Endothelial cell of umbilical vein (primary cell): ENCODE results near the gene DPH7.

Experiments used
- EZH2 ChIP-seq: IDR thresholded peaks from 2 replicates; pipeline ENCODE4 v1.6.1; 2012; ENCODE audit warnings: borderline replicate concordance, low read depth, mild to moderate bottlenecking, moderate library complexity, low read length, inconsistent platforms; ENCODE audit not compliant: severe bottlenecking
- GATA2 ChIP-seq: IDR thresholded peaks from 2 replicates; pipeline ENCODE4 v1.7.0; 2011; ENCODE audit warnings: low read depth, mild to moderate bottlenecking, moderate library complexity, mixed read lengths, low read length; ENCODE audit not compliant: insufficient read length, insufficient read depth
- MYC ChIP-seq: IDR thresholded peaks from one replicate; pipeline ENCODE4 v1.6.1; 2011; ENCODE audit warnings: mild to moderate bottlenecking, low read depth, low read length
- POLR2A ChIP-seq: IDR thresholded peaks from 2 replicates; pipeline ENCODE4 v1.6.1; 2012; ENCODE audit warnings: low read depth, mild to moderate bottlenecking, control low read depth, low read length
- POLR2AphosphoS5 ChIP-seq: IDR thresholded peaks from 2 replicates; pipeline ENCODE4 v1.6.1; 2012; ENCODE audit warnings: low read depth, mild to moderate bottlenecking, control low read depth, low read length, moderate library complexity; ENCODE audit not compliant: insufficient read depth
- TF ChIP-seq, protein P1 (sequence below), 2 donors: IDR thresholded peaks; 1 replicate in 1 of 2; 2 replicates in 1 of 2; pipeline ENCODE4 v1.5.1; 2011; ENCODE audit warnings: low read length in 2 of 2, mild to moderate bottlenecking in 2 of 2, moderate library complexity in 2 of 2, control low read depth in 1 of 2, inconsistent platforms in 1 of 2, low read depth in 1 of 2; ENCODE audit not compliant: insufficient read depth in 1 of 2; ENCODE audit errors: extremely low read depth in 1 of 2

DNA sequence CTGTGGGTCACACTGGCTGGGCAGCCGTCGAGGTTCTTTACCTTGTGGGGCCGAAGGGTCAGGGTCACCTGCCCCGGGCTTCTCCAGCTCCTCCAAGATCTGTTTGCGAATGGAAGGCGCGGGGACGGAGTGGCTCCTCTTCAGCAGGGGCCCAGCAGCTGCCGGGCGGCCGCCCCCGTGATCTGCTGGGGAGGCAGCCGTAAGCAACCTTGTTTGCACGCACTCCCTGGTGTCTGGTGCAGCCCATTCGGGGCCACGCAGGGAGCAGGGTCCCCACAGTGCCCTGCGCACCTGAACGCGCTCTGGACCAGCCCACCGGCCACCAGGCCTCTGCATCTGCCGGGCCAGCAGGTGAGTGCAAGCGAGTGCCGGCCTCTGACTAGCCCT is 63.4 kb downstream of the DPH7 start:
- TF ChIP-seq, protein P1, sequence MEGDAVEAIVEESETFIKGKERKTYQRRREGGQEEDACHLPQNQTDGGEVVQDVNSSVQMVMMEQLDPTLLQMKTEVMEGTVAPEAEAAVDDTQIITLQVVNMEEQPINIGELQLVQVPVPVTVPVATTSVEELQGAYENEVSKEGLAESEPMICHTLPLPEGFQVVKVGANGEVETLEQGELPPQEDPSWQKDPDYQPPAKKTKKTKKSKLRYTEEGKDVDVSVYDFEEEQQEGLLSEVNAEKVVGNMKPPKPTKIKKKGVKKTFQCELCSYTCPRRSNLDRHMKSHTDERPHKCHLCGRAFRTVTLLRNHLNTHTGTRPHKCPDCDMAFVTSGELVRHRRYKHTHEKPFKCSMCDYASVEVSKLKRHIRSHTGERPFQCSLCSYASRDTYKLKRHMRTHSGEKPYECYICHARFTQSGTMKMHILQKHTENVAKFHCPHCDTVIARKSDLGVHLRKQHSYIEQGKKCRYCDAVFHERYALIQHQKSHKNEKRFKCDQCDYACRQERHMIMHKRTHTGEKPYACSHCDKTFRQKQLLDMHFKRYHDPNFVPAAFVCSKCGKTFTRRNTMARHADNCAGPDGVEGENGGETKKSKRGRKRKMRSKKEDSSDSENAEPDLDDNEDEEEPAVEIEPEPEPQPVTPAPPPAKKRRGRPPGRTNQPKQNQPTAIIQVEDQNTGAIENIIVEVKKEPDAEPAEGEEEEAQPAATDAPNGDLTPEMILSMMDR (IDR thresholded peaks at IDR 0.05; ENCODE audit: extremely low read depth in 1 of 2, insufficient read depth in 1 of 2, low read depth in 1 of 2, low read length in 2 of 2): no peak
- TF ChIP-seq POLR2A: no peak
- no peak for TF ChIP-seq MYC
- TF ChIP-seq POLR2AphosphoS5: no peak
- no peak for TF ChIP-seq EZH2
- no peak for TF ChIP-seq GATA2
